ENCODE measurements around the gene ADGRL3.

The ADGRL3 gene

GRCh38 chr4:62015043-62015739 is 815.1 kb downstream of the ADGRL3 start:
- DNase-seq (ENCODE audit: low read depth) = no peak
- H3K4me3 ChIP-seq (ENCODE audit: low read depth, low read length) = no peak overlapping the region
- no peak for TF ChIP-seq CTCF (IDR thresholded peaks at IDR 0.05; ENCODE audit: low read depth, low read length, missing control alignments)

- TF ChIP-seq CTCF (IDR thresholded peaks at IDR 0.05; ENCODE audit: low read depth, low read length, missing control alignments) = no peak
- no peak overlapping the region for H3K4me3 ChIP-seq (ENCODE audit: low read depth, low read length)
- no peak for DNase-seq (ENCODE audit: low read depth)
Observed at GRCh38 chr4:62018537-62018936, 818.4 kb downstream of the ADGRL3 start.

GRCh38 chr4:62023633-62024032 is 823.5 kb downstream of the ADGRL3 start:
- H3K4me3 ChIP-seq (ENCODE audit: low read depth, low read length) = no peak overlapping the region
- DNase-seq (ENCODE audit: low read depth) = no peak
- no peak for TF ChIP-seq CTCF (IDR thresholded peaks at IDR 0.05; ENCODE audit: low read depth, low read length, missing control alignments)

GRCh38 chr4:62028745-62029144 is 828.6 kb downstream of the ADGRL3 start:
- H3K4me3 ChIP-seq (ENCODE audit: low read depth, low read length) = no peak overlapping the region
- TF ChIP-seq CTCF (IDR thresholded peaks at IDR 0.05; ENCODE audit: low read depth, low read length, missing control alignments) = no peak
- no peak for DNase-seq (ENCODE audit: low read depth)

GRCh38 chr4:62030958-62031357 is 830.8 kb downstream of the ADGRL3 start:
- DNase-seq (ENCODE audit: low read depth) = no peak
- TF ChIP-seq CTCF (IDR thresholded peaks at IDR 0.05; ENCODE audit: low read depth, low read length, missing control alignments) = no peak
- H3K4me3 ChIP-seq (ENCODE audit: low read depth, low read length) = no peak overlapping the region

GRCh38 chr4:62037571-62037970 is 837.4 kb downstream of the ADGRL3 start:
- H3K4me3 ChIP-seq (ENCODE audit: low read depth, low read length) = no peak overlapping the region
- no peak for TF ChIP-seq CTCF (IDR thresholded peaks at IDR 0.05; ENCODE audit: low read depth, low read length, missing control alignments)
- no peak for DNase-seq (ENCODE audit: low read depth)

GRCh38 chr4:62051332-62051731 is 851.2 kb downstream of the ADGRL3 start:
- no peak for DNase-seq (ENCODE audit: low read depth)
- no peak for TF ChIP-seq CTCF (IDR thresholded peaks at IDR 0.05; ENCODE audit: low read depth, low read length, missing control alignments)

More at GRCh38 chr4:62051332-62051731, 851.2 kb downstream of the ADGRL3 start:
- no peak overlapping the region for H3K4me3 ChIP-seq (ENCODE audit: low read depth, low read length)

Measured in GM12864 (cell line).